Trophoblast cell (in vitro differentiated cells and primary cell): ENCODE results near the gene SETD3.

Experiments
- DNase-seq, 2 donors: peaks; one replicate each; pipeline ENCODE4 v3.0.0-alpha.2; 2016
- H2AFZ ChIP-seq: 2 replicates; pipeline ENCODE4 v1.6.1; 2013; ENCODE audit warnings: low read length, moderate library complexity, mild to moderate bottlenecking; ENCODE audit not compliant: insufficient read depth, poor library complexity
- H2AK5ac ChIP-seq: 2 replicates; pipeline ENCODE4 v1.6.1; 2013; ENCODE audit warnings: mild to moderate bottlenecking, low read length
- H2BK120ac ChIP-seq: 2 replicates; pipeline ENCODE4 v1.6.1; 2013; ENCODE audit warnings: low read length, mild to moderate bottlenecking, moderate library complexity; ENCODE audit not compliant: insufficient read depth, poor library complexity
- H2BK12ac ChIP-seq: 2 replicates; pipeline ENCODE4 v1.6.1; 2013; ENCODE audit warnings: mild to moderate bottlenecking, low read length, moderate library complexity
- H2BK5ac ChIP-seq: 2 replicates; pipeline ENCODE4 v1.6.1; 2013; ENCODE audit warnings: low read length, low read depth, moderate library complexity, mild to moderate bottlenecking; ENCODE audit not compliant: poor library complexity
- H3K14ac ChIP-seq: 2 replicates; pipeline ENCODE4 v1.6.1; 2013; ENCODE audit warnings: mild to moderate bottlenecking, low read length
- H3K18ac ChIP-seq: 2 replicates; pipeline ENCODE4 v1.6.1; 2013; ENCODE audit warnings: mild to moderate bottlenecking, low read length
- H3K23ac ChIP-seq: 2 replicates; pipeline ENCODE4 v1.6.1; 2013; ENCODE audit warnings: low read length
- H3K27ac ChIP-seq: 2 replicates; pipeline ENCODE4 v1.5.1; 2013; ENCODE audit warnings: low read depth, mild to moderate bottlenecking, inconsistent platforms, low read length, moderate library complexity
- H3K27me3 ChIP-seq: 2 replicates; pipeline ENCODE4 v1.6.1; 2013; ENCODE audit warnings: inconsistent platforms, mild to moderate bottlenecking, low read length, moderate library complexity; ENCODE audit not compliant: insufficient read depth
- H3K36me3 ChIP-seq, 2 experiments: 1 replicate in 1 of 2; 2 replicates in 1 of 2; pipeline ENCODE4 v1.6.1; 2013; ENCODE audit warnings: low read length in 2 of 2, mild to moderate bottlenecking in 2 of 2, moderate library complexity in 1 of 2; ENCODE audit not compliant: insufficient read depth in 2 of 2, control insufficient read depth in 1 of 2
- H3K4ac ChIP-seq: 2 replicates; pipeline ENCODE4 v1.6.1; 2013; ENCODE audit warnings: low read depth, mild to moderate bottlenecking, low read length, moderate library complexity
- H3K4me1 ChIP-seq, 2 experiments: 1 replicate in 1 of 2; 2 replicates in 1 of 2; pipeline ENCODE4 v1.6.1; 2013; ENCODE audit warnings: low read length in 2 of 2, mild to moderate bottlenecking in 2 of 2, moderate library complexity in 1 of 2; ENCODE audit not compliant: insufficient read depth in 2 of 2, control insufficient read depth in 1 of 2
- H3K4me2 ChIP-seq: 2 replicates; pipeline ENCODE4 v1.6.1; 2013; ENCODE audit warnings: inconsistent platforms, mild to moderate bottlenecking, low read length, moderate library complexity
- H3K4me3 ChIP-seq: 2 replicates; pipeline ENCODE4 v1.5.1; 2013; ENCODE audit warnings: mild to moderate bottlenecking, low read depth, low read length, inconsistent platforms
- H3K79me1 ChIP-seq: one replicate; pipeline ENCODE4 v1.6.1; 2013; ENCODE audit warnings: low read length
- H3K79me2 ChIP-seq: 2 replicates; pipeline ENCODE4 v1.6.1; 2013; ENCODE audit warnings: low read length, mild to moderate bottlenecking; ENCODE audit not compliant: control insufficient read depth, insufficient read depth, poor library complexity
- H3K9ac ChIP-seq: 2 replicates; pipeline ENCODE4 v1.6.1; 2013; ENCODE audit warnings: mild to moderate bottlenecking, low read length
- H3K9me3 ChIP-seq: 2 replicates; pipeline ENCODE4 v1.6.1; 2013; ENCODE audit warnings: low read depth, mild to moderate bottlenecking, control low read depth, inconsistent platforms, low read length; ENCODE audit not compliant: insufficient read depth
- H4K12ac ChIP-seq: 2 replicates; pipeline ENCODE4 v1.6.1; 2013; ENCODE audit warnings: low read depth, mild to moderate bottlenecking, low read length, moderate library complexity
- H4K8ac ChIP-seq: 2 replicates; pipeline ENCODE4 v1.6.1; 2013; ENCODE audit warnings: low read depth, mild to moderate bottlenecking, low read length, moderate library complexity
- H4K91ac ChIP-seq: one replicate; pipeline ENCODE4 v1.6.1; 2013; ENCODE audit warnings: low read depth, mild to moderate bottlenecking, low read length, moderate library complexity
- WGBS: extraction: QIAGEN DNeasy Blood & Tissue Kit; methylation state at CpG from one replicate; pipeline ENCODE4 v1.1.7; 2013; ENCODE audit warnings: missing lambda C conversion rate; ENCODE audit not compliant: insufficient read length, insufficient coverage; ENCODE audit errors: extremely low coverage; 5-methylcytosine and 5-hydroxymethylcytosine counted together

Gene SETD3

DNA sequence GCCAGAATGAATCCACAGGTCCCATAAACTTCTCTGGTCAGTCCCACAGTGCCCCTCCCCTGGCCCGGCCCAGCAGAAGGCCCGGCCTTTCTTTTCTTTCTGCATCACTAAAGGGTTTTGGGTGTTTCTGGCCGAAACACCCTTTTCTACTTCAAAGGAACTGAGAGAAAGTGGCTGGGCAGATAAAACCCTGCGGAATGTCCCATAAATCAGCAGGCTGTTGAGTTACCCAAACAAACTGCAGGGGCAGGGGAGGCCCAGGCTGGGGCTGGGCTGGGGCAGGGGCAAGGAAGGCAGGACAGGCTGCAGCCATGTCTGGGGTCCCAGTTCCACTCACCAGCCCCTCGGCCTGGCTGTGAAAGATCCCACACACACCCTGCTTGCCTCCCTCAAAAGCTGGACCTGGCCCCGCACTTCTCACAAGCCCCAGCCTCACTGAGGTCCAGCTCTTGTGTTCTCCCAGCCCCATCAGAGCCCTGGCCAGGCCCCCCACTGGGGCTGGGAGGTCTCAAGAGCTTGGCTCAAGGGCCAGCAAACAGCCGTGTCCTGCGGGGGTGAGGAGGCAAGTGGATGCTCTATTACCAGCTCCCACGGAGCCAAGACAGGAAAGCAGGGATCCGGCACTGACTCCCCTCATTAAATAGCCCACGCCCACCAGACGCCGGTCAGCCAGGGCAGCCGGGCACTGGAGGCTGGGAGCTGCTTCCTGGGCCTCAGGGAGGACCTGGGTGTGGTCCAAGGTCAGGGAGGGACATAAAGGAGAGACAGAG lies 42.5 kb upstream of the SETD3 start:
- no CpG with 5 or more reads among the region's 14 CpGs for WGBS
- peak overlapping the region; percentile 29 for H3K18ac ChIP-seq
- no peak overlapping the region for H4K12ac ChIP-seq
- no peaks in the 10 kb centered on the region for H3K27me3 ChIP-seq
- H4K8ac ChIP-seq, result no peak overlapping the region
- no peaks in the 10 kb centered on the region for H3K9me3 ChIP-seq
- H3K79me1 ChIP-seq, result no peaks in the 10 kb centered on the region
- H3K4me1 ChIP-seq, result peaks cover 8 to 16% of the 10 kb centered on the region in 2 experiments
- no peak overlapping the region for H3K4ac ChIP-seq
- no peak for DNase-seq
- no peak overlapping the region for H3K4me2 ChIP-seq
- H3K79me2 ChIP-seq, result peaks cover 1% of the 10 kb centered on the region
- no peak overlapping the region for H3K14ac ChIP-seq
- no peak overlapping the region for H2AFZ ChIP-seq
- H3K4me3 ChIP-seq, result no peak overlapping the region
- no peak overlapping the region for H2BK5ac ChIP-seq
- H3K27ac ChIP-seq, result no peak overlapping the region
- H3K23ac ChIP-seq, result no peak overlapping the region
- H2BK12ac ChIP-seq, result peak overlapping the region; percentile 3
- no peak overlapping the region for H4K91ac ChIP-seq
- no peak overlapping the region for H2AK5ac ChIP-seq
- H3K36me3 ChIP-seq, result peaks cover 0 to 6% of the 10 kb centered on the region in 2 experiments
- H3K9ac ChIP-seq, result no peak overlapping the region
- H2BK120ac ChIP-seq, result no peak overlapping the region

- Histone ChIP-seq H3K79me1 (no peaks in the 10 kb centered on the region), H3K23ac (no peak overlapping the region), H2BK120ac (no peak overlapping the region), H2BK5ac (no peak overlapping the region), H3K4ac (no peak overlapping the region), H3K4me2 (no peak overlapping the region), H2AK5ac (no peak overlapping the region), H3K27ac (no peak overlapping the region), H3K9me3 (no peaks in the 10 kb centered on the region), H2BK12ac (no peak overlapping the region), H4K12ac (no peak overlapping the region), H3K27me3 (no peaks in the 10 kb centered on the region), H3K9ac (no peak overlapping the region), H3K14ac (no peak overlapping the region), H3K18ac (no peak overlapping the region), H3K4me3 (no peak overlapping the region), H4K91ac (no peak overlapping the region), H3K36me3 (peaks cover 0 to 6% of the 10 kb centered on the region in 2 experiments), H2AFZ (no peak overlapping the region), H3K79me2 (no peaks in the 10 kb centered on the region), H4K8ac (no peak overlapping the region), H3K4me1 (peaks cover 8 to 16% of the 10 kb centered on the region in 2 experiments)
- WGBS, result no CpG with 5 or more reads among the region's 12 CpGs
- no peak for DNase-seq
Observed at GRCh38 chr14:99522457-99522891, 41.8 kb upstream of the SETD3 start.

DNA sequence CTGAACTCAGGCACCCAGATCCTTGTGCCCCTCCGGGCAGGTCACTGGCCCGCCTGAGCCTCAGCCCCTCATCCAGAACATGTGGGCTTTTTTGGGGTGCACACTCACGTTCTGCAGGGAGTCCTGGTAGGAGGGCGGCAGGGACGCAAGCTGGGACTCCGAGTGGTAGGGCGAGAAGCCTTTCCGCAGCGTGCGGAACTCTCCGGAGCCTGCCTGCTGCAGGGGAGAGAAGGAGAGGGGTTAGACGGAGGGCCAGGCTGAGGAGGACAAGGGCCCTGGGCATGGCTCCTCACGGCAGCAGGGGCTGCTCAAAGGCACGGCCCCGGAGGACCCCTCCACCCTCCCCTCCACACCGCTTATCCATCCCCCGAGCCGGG lies 41.4 kb upstream of the SETD3 start:
- Histone ChIP-seq H3K4me1 (peaks cover 8 to 16% of the 10 kb centered on the region in 2 experiments), H3K4me2 (no peak overlapping the region), H2BK120ac (no peak overlapping the region), H3K4me3 (no peak overlapping the region), H3K79me2 (no peaks in the 10 kb centered on the region), H3K18ac (no peak overlapping the region), H2AK5ac (no peak overlapping the region), H2BK5ac (no peak overlapping the region), H3K14ac (no peak overlapping the region), H2BK12ac (no peak overlapping the region), H3K79me1 (no peaks in the 10 kb centered on the region), H3K9me3 (no peaks in the 10 kb centered on the region), H3K9ac (no peak overlapping the region), H3K27me3 (no peaks in the 10 kb centered on the region), H4K8ac (no peak overlapping the region), H4K91ac (no peak overlapping the region), H3K4ac (no peak overlapping the region), H2AFZ (no peak overlapping the region), H4K12ac (no peak overlapping the region), H3K27ac (no peak overlapping the region), H3K23ac (no peak overlapping the region), H3K36me3 (peaks cover 0 to 6% of the 10 kb centered on the region in 2 experiments)
- WGBS, result no CpG with 5 or more reads among the region's 18 CpGs
- DNase-seq, result no peak

- Histone ChIP-seq H2AFZ (no peak overlapping the region), H3K4me2 (no peak overlapping the region), H3K9me3 (no peaks in the 10 kb centered on the region), H3K79me1 (no peaks in the 10 kb centered on the region), H4K91ac (no peak overlapping the region), H3K9ac (no peak overlapping the region), H3K27ac (no peak overlapping the region), H3K4ac (no peak overlapping the region), H2AK5ac (no peak overlapping the region), H3K18ac (no peak overlapping the region), H3K4me3 (no peak overlapping the region), H3K4me1 (peaks cover 8 to 16% of the 10 kb centered on the region in 2 experiments), H4K12ac (no peak overlapping the region), H3K36me3 (peaks cover 0 to 4% of the 10 kb centered on the region in 2 experiments), H3K79me2 (no peaks in the 10 kb centered on the region), H2BK120ac (no peak overlapping the region), H4K8ac (no peak overlapping the region), H3K14ac (no peak overlapping the region), H3K27me3 (no peaks in the 10 kb centered on the region), H2BK5ac (no peak overlapping the region), H2BK12ac (no peak overlapping the region), H3K23ac (no peak overlapping the region)
- no CpG with 5 or more reads among the region's 25 CpGs for WGBS
- DNase-seq, result no peak
Observed at GRCh38 chr14:99521176-99522024, 40.7 kb upstream of the SETD3 start.
